CD4-positive, alpha-beta T cell treated with Interleukin-6 at 100 ng/mL for 8 hours (primary cell): ENCODE results near the gene ZNF322.

Source experiments
- DNase-seq: peaks from one replicate; pipeline ENCODE4 v3.0.0-alpha.2; 2020; ENCODE audit warnings: mixed read lengths, low spot score

The ZNF322 gene

DNA sequence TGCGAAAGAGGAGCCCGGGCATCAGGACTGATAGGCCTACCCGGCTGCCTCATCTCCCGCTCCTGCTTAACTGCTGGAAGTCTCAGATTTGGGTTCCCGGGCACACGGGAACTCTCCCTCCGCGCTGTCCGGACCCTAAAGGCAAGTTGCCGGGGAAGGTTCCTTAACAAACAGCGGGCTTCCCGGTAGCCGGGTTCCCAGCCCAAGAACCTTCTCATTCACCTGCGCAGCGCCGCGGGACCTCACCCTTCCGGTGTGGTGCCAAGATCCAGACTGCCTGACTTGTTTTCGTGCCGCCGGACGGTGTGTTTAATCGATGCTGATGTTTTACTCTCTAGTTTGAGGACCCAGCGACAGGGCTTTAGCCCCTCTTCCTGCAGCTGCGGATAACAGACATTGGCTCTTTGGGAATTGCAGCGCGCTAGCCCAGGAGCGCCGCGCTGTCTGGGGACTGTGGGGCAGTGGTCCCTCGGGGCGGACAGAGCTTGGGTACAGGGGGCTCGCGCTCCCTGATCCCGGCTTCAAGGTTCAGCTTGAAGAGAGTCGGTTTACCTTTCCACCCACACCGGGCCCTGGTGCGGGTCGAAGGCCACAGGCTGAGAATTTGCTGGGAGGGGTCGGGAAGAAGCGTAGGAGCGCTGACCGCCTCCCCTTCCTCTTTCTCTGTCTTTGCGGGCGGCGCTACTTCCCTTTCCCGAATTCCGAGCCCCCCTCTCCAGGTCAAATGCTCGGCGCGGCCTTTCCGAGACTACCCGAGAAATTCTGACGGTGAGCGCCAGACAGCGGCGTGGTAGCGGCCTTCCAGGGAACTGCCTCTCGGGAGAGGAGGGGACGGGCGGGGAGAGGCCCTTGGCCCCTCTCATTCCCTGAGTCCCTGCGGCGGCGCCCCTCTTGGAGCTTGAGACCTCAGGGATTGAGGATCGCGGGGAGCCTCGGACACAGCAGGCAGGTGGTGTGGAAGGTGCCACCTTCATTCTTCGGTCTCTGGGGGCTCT is 45.6 kb downstream of the ZNF322 start:
- no peak for DNase-seq

DNA sequence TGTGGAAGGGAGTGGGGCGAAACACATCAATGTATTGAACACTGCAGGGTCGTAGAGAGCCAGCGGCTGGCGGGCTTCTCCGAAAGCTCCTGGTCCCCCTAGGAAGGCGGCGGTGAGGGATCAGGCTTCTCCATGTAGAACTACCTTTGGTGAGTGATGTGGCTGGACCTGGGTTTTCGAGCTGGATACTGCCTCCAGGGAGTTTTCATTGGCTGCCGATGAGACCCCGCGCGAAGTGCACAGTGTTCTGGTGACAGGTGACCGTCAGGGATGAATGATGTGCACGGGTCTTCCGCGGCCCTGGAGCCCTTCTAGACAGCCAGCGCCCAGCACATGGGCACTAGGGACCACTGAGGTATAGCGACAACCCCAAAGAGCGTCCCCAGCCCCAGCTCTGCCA is 46.3 kb downstream of the ZNF322 start:
- no peak for DNase-seq

DNA sequence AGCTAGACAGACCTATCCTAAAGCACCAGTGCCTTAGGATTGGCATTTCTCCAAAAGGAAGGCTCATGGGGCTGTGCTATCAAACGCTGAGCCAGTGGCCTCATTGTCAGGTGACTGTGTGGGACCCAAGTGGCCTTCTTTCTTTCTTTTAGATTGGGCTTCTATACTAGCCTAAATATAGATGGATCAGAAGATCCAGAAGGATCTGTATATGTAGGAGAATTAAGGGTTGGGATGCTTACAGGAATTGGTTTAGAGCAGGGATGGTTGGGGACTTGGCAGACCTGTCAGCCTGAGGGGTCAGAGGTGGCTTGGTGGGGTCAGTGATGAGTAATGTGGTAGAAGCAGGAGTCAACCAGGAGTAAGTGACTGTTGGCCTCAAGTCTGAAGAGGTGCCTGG is 47.9 kb downstream of the ZNF322 start:
- DNase-seq = no peak

DNA sequence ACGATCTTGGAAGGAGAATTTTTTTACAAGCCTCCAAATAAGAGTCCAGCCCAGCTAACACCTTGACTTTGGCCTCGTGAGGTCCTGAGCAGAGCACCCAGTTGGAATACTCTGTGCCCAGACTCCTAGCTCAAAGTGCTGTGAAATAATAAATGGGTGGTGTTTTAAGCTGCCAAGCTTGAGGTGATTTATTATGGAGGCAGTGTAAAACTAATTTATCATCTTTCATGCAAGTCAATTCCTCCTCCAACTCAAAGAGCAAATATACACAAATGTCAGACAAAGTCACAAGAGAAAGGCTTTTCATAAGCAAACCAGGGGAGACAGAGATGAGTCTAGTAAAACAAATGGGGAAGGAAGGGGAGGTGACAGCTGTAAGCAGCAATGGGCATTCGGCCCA is 50.1 kb downstream of the ZNF322 start:
- DNase-seq = no peak

DNA sequence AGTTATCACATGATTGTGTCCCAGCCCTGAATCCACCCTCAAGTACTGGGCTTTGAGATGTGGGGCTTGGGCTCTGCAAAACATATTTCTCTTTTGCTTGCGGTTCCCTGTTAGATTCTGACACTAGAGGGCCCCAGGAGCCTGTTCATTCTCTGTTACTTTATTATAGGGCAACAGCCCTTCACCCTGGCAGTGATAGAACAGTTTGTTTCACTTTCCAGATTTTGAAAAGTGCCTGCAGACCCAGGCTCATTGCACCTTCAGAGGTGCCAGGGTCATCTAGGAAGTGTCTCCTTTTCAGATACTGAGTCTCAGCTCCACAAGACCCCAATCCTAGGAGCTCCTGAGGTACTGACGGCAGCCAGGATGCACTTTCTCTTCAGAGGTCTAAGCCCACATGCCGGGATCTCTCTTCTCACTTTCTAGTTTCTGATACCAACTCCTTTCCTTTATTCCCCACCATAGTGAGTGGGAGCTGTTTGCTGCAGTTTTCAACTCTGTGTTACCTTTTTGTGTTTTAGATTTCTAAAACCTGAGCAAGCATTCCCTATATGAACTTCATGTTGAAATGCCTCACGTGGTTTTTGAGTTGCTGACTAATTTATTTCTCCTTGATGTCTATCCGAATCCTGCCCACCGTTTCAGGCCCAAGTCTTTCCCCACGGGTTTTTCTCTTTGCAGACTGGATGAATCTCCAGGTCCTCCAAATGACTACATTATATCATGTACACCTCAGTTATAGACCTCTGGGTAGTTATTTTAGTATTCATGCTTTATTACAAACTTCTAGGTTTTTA is 51.9 kb downstream of the ZNF322 start:
- DNase-seq = peak; percentile 70

DNA sequence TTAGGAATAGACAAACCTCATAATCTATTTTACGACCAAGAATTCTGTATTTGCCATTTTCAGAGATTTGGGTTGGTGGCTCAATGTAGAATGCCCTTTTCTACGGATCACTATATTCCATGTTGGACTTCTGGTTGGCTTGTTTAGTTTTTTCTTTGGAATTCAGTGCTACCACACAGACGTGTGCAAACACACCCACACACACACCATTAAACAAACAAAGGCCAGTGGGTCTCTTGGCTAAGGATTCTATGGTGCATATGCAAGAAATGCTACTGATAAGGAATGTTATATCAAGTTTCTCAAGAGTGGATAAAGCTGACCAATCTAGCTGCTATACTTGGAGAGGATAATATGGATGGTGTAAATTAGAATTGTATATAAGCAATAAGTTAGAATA is 54.7 kb downstream of the ZNF322 start:
- DNase-seq = no peak

DNA sequence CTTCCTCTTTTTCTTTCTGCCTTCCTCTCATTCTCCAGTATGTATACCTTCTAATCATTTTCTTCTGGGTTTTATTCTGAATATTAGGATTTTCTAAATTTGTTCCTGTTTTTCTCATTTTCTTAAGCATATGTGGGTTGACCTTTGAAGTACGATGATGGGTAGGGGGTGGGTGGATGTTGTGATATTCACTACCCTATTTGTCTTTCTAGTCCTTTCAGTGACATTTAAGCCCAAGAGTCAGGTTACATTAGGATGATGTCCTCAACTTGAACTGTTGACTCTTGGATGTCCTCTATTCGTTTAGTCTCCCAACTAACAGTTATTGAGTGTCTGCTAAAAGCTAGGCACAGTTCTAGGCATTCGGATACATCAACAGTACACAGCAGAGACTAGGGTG is 55.5 kb downstream of the ZNF322 start:
- DNase-seq = no peak

DNA sequence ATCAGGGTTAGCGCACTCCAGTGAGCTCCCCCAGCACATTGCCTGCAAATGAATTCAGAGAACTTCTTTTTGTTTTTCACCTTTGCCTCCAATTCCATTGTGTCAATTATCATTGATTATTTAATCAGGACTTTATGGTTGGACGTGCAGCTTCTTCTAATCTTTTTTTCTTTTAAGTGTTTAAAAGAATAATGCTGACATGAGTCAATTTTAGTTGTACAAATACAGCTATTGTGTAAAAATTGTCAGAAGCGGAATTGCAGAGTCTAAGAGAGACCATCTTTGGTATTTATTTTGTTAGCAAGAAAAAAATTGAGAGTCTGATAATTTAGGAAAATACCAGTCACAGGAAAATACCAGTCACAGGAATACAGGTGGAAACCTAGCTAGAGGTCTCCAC is 57.3 kb downstream of the ZNF322 start:
- no peak for DNase-seq

DNA sequence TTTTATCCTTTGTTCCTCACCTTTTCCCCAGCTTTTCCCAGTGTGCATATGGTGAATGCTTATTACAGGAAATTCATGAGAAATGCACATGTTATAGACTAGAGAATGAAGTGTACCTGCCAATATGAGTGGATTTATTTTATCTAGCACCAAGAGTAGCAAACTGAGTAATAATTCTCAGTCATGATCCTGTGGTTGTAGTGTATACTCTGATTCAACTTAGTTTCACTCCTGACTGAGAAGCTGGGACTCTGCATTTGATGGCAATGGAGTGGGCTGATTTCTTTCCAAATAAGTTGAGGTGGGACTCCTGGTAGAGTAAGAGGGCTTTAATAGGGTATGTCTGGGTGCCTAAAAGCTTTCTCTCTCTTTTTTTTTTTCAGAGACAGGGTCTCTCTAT is 58.8 kb downstream of the ZNF322 start:
- no peak for DNase-seq

DNA sequence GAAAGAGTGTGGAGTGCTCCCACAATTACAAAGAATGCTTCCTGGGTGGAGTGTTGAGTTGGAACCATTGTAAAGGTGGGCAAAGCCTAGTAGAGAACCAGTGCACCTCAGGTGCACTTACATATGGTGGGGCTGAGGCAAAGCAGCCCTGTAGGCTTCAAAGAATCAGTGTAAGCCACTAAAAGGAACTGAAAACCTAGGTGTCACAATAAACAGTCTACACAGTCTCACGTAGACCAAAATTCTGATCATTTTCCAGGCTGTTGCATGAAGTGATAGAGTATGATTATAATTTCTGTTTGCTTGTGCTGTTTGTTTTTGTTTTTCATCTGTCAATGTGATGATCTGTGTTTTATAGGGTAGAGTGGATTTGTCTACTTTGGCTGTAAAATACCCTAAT is 60.0 kb downstream of the ZNF322 start:
- no peak for DNase-seq

DNA sequence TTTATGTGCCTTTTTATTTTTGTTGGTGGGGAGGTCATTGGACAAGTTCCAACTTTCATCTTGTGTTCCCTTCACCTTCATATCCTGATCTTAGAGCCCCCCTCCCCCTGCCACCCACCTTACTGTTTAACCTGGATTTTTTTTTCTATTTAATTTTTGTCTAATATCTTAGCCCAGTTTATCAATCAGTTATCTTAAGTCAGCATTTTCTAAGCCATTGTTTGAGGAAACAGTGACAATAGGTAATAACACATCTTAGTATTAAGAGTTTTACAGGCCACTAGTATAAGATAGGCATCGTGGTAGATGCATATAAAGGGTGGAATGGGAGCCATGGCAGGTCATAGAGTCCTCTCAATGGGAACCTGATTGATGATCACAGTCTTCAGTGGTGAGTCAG is 60.4 kb downstream of the ZNF322 start:
- DNase-seq = no peak

DNA sequence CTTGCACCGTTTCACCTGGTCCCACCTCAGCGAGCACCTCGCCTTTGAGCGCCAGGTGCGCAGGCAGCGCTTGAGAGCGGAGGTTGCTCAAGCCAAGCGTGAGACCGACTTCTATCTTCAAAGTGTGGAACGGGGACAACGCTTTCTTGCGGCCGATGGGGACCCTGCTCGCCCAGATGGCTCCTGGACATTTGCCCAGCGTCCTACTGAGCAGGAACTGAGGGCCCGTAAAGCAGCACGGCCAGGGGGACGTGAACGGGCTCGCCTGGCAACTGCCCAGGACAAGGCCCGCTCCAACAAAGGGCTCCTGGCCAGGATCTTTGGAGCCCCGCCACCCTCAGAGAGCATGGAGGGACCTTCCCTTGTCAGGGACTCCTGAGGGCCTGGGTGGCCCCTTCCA is 61.3 kb downstream of the ZNF322 start:
- DNase-seq = no peak

DNA sequence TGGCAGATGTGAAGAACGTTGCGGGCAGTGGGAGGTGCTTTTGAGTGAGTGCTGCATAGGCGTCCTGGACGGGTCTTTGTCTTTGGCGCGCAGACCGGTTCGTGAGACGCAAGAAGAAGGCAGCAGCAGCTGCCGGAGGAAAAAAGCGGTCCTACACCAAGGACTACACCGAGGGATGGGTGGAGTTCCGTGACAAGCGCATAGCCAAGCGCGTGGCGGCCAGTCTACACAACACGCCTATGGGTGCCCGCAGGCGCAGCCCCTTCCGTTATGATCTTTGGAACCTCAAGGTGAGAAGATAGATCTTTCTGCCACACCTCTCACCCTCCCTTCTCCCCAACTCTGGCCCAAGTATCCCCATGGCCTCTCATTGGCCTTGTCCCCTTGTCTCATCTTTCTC is 61.7 kb downstream of the ZNF322 start:
- no peak for DNase-seq

DNA sequence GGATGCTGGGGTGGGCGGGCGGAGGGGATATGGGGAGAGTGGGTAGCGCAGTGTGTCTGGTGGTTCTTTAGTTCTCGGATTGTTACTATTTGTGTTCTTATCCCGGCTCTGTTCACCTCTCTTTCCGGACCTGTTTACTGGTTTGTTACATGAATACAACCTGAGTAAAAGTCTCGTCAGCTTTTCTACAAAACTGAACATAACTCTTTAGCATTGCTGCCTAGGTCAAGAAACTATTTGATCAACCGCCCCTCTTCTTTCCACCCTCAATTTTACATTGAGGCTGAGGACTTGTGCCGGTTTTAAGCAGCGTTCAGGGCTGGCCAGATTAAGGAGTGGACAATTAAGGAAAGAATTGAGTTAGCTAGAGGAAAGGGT is 62.2 kb downstream of the ZNF322 start:
- DNase-seq = no peak

DNA sequence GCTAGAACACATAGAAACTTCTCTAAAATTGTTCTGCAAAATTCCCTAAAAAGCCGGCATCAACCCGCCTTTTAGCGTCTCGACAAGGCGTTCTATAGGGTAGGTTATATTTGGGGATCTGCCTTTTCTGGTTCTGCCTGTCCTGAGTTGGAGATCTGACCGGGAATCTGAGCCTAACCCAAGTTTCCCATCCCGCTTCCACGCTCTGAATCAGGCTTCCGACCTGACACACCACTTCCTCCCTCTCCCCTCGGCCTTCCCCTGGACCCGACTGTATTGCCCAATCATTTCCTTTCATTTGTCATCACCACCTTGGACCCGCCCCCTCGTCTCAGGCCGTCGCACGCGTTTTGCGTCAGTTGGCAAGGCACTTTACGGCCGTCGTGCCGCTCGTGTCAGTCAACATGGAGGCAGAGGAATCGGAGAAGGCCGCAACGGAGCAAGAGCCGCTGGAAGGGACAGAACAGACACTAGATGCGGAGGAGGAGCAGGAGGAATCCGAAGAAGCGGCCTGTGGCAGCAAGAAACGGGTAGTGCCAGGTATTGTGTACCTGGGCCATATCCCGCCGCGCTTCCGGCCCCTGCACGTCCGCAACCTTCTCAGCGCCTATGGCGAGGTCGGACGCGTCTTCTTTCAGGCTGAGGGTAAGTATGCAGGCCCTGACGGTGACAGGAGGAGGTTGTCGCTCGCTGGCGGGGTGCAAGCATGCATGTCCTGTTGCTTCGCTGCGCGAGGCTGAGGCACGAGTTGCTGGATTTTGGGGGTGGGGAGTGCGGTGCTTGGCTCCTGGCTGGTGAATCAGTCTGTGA is 62.8 kb downstream of the ZNF322 start, which contains the start of gene ABT1:
TSS of gene ABT1 (plus strand) at position 375 of the 810 bp plus-strand sequence. CDS start at position 405, 30 bp downstream.
- peak; percentile 95 for DNase-seq

DNA sequence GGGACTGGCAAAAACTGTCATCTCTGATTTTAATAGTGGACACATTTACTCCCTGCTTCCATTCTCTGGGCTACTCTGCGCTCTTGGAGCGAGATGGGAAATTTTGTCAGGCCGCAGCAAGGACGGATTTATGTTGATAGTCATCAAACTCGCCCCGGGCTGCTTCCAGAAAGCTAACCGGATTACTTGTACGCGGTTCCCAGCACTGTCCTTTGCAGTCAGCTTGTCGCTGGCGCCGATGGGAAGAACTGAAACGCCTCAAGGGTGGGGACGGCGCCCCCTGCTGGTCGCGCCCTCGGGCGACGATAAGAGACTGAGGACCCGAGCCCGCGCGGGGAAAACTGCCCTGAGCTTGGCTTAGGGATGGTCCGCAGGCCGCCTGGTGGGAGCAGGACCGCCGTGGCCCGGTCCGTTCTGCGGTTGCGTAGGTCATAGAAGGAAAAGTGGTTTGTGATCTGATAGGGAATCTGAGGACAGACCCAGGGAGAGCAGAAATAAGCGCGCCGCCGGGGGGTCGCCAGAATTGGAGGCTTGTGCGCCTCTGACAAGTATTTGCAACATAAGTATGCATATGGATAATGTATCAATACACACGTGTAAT is 63.8 kb downstream of the ZNF322 start:
- peak; percentile 81 for DNase-seq

DNA sequence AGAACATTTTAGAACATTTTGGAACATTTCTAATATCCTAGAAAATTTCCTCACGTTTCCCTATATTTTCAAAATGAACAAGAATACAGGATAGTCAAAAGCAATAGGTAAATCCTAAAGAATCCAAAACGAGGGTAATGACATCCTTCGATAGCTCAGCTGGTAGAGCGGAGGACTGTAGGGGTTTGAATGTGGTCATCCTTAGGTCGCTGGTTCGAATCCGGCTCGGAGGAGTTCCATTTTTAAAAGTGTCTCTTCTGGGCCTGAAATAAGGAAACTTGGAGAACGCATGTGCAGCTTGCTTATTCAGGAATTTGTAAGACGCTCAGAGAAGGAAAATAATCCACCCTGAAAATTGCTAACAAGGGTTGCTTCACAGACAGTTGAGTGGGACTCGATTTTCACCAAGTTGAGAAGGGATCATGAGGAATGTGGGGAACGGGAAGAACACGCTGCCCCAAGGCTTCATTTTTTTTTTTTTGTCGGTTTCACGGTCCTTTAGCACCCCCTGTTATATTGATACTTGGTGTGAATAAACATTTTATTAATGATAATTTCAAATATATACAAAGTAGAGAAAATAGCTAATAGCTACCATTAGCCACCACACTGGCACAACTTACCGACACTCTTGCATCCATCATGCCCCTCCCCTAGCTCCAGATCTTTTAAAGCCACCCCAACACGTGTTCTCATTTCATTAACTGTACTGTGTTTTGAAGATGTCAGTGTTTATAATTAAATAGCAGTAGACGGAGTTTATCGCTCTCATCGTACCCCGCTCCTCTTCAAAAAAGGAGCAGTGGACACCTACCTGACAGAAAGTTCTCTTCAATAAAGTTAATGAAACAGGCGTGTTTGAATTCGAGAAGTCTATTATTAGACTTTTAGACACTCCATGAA is 64.6 kb downstream of the ZNF322 start:
- DNase-seq = no peak

DNA sequence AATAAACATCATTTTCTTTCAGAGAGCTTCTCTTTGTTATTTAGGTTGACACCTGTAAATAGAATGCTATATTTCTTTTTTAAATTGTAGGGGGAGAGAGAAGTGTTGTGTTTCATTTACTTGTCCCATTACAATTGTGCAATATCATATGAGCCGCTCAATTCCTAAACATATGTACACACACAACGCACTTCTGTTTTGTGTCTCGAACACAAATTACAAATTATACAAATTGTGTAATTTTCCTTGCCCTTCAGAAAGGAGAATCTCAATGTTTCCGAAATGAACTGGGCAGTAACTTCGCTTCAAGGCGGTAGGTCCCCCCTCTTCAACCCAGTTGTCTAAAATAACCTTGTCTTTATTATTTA is 65.4 kb downstream of the ZNF322 start:
- no peak for DNase-seq

DNA sequence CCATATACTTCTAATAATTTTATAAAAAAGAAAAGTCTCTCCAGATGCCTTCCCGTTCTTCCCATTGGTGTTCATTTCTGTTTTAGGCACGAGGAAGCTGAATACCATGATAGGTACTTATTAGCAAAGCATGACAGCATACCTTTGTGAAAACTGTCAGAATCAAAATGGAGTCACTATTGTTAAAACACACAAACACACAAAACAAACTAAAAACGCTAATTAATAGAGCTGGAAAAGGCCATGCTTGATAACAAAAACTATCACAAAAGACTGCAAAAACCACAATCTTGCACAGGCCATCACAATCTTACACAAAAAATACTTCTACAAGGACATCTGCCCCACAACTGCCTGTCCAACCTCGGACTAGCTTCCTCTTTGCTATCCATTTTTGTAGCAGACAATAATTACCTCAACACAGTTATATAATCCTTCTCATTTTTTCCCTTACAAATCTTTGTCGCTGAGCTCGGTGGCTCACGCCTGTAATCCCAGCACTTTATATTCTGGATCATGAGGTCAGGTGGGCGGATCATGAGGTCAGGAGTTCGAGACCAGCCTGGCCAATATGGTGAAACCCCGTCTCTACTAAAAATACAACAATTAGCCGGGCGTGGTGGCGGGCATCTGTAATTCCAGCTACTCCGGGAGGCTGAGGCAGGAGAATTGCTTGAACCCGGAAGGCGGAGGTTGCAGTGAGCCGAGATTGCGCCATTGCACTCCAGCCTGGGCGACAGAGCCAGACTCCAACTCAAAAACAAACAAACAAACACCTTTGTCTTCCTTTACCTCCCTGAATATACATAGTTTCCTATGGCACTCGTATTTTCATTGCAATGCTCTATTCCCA is 66.0 kb downstream of the ZNF322 start:
- no peak for DNase-seq

DNA sequence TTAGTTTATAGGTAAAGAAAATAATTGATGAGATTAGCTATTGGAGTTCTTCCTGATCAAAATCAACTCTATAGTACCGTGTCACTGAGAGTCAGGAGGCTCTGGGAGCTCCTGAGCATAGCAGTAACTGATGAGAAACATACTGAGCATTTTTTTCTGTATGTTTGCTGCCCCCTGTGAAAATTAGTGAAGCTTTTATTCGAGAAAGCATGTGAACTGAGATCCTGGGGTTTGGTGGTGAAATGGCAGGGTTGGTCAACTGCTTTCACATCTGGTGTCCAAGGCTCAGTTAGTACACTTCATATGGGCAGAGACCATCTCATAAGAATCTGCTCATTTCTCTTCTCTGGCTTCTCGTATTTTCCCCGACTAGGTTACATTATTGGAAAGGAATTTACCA is 66.9 kb downstream of the ZNF322 start:
- no peak for DNase-seq
